Measurements from ENCODE around the gene SEC11C. TPM values are rescaled to one million over a fixed set of nuclear protein-coding genes. Genes with fewer than 3 reads are reported as not detected.

The SEC11C gene
- polyA plus RNA-seq, 1 of the 3 experiments (the other 2 are of a cell fraction): 21.7 TPM

GRCh38 chr18:59129951-59130703 lies 9.6 kb upstream of the SEC11C start:
- H3K36me3 ChIP-seq (replicated peaks in 1 of 2; ENCODE audit: control insufficient read depth in 1 of 2, insufficient read depth in 2 of 2, low read length in 1 of 2): no peaks in the 10 kb centered on the region
- no peaks in the 10 kb centered on the region for H3F3A ChIP-seq (replicated peaks; ENCODE audit: insufficient read depth)
- H3K9ac ChIP-seq: no peak overlapping the region
- DNase-seq: no peak
- H3K4me2 ChIP-seq: no peak overlapping the region
- no peaks in the 10 kb centered on the region for H3K4me1 ChIP-seq (ENCODE audit: control insufficient read depth in 1 of 2, insufficient read depth in 2 of 2, low read depth in 1 of 2, low read length in 1 of 2)
- no peaks in the 10 kb centered on the region for H3K79me2 ChIP-seq (ENCODE audit: insufficient read depth)
- H3K9me2 ChIP-seq: no peaks in the 10 kb centered on the region
- no peak overlapping the region for H2AFZ ChIP-seq (ENCODE audit: low read depth)
- WGBS (ENCODE audit: low lambda C conversion rate): 18% methylated on average over 4 of the region's 4 CpGs
- ChIA-PET POLR2A (no interaction called here), CTCF (interaction anchor here (0.7 to 1.8 kb wide), 2 partner anchors 27 to 48 kb away, joined by 3 to 5 read pairs; no protein-coding TSS in a partner anchor)
- H3K9me3 ChIP-seq: no peaks in the 10 kb centered on the region
- no peak overlapping the region for H3K4me3 ChIP-seq (ENCODE audit: low read depth in 2 of 2, low read length in 1 of 2)
- TF ChIP-seq MEF2A (IDR thresholded peaks at IDR 0.05; ENCODE audit: borderline replicate concordance, low read depth) (no peak), MAX (IDR thresholded peaks at IDR 0.05; ENCODE audit: low read depth) (no peak), TCF12 (IDR thresholded peaks at IDR 0.05) (no peak), RFX5 (IDR thresholded peaks at IDR 0.05; ENCODE audit: low read length) (no peak), NRF1 (IDR thresholded peaks at IDR 0.05; ENCODE audit: low read depth, low read length) (no peak), MXI1 (IDR thresholded peaks at IDR 0.05; ENCODE audit: low read depth, low read length) (no peak), EZH2phosphoT487 (IDR thresholded peaks at IDR 0.05; ENCODE audit: borderline replicate concordance, low read depth) (no peak), RCOR1 (IDR thresholded peaks at IDR 0.05; ENCODE audit: low read length) (no peak), NFIC (IDR thresholded peaks at IDR 0.05; ENCODE audit: borderline replicate concordance) (no peak), TAF1 (IDR thresholded peaks at IDR 0.05; ENCODE audit: borderline replicate concordance, low read depth, low read length) (no peak), EP300 (IDR thresholded peaks at IDR 0.05; ENCODE audit: borderline replicate concordance in 1 of 2, low read depth in 1 of 2, low read length in 1 of 2) (no peak), JUND (IDR thresholded peaks at IDR 0.05) (no peak)
- TF ChIP-seq, protein P1, sequence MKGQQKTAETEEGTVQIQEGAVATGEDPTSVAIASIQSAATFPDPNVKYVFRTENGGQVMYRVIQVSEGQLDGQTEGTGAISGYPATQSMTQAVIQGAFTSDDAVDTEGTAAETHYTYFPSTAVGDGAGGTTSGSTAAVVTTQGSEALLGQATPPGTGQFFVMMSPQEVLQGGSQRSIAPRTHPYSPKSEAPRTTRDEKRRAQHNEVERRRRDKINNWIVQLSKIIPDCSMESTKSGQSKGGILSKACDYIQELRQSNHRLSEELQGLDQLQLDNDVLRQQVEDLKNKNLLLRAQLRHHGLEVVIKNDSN (IDR thresholded peaks at IDR 0.05; ENCODE audit: borderline replicate concordance, low read depth): no peak
- no peaks in the 10 kb centered on the region for H4K20me1 ChIP-seq (ENCODE audit: insufficient read depth)
- peaks cover 25% of the 10 kb centered on the region; the same call in 1 of the 2 replicates for H3K27me3 ChIP-seq (ENCODE audit: insufficient read depth)
- no peak overlapping the region for H3K27ac ChIP-seq (ENCODE audit: low read depth in 2 of 2, low read length in 1 of 2)

DNA sequence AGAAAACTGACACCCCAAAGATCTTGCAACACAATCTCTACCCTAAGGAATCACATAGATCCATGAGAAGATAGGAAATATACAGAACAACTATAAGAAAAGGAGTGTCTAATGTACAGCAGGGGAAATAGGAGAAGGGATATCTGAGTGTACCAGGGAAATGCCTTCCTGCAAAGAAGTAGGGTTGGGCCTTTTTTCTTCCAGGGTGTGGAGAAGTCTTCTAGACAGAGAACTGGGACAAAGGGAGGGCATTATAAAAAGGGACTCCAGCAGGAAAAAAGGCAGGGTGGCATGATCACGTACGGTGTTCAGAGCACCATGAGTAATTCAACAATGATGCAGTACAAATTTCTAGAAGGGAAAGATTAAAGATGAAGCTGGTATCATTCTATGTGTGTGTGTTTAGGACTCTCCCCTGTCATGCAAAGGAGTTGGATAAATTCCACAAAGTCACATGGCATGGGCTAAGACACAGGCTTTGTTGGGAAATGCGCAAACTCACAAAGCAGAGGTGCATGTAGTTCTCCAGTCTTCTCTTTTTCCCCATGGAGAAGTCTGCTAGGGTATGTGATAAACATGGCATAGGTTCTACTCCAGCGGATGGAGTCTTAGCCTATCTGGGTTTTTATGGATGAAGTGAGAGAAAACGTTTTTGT lies 6.7 kb upstream of the SEC11C start:
- TF ChIP-seq PBX3 (IDR thresholded peaks at IDR 0.05): no peak
- TF ChIP-seq, protein P1 (IDR thresholded peaks at IDR 0.05; ENCODE audit: borderline replicate concordance, low read depth): no peak
- TF ChIP-seq NFIC (IDR thresholded peaks at IDR 0.05; ENCODE audit: borderline replicate concordance): no peak
- TF ChIP-seq SIN3A (IDR thresholded peaks at IDR 0.05; ENCODE audit: borderline replicate concordance, low read depth, low read length): no peak
- TF ChIP-seq RAD21 (IDR thresholded peaks at IDR 0.05; ENCODE audit: low read length): no peak
- no peak for TF ChIP-seq JUND (IDR thresholded peaks at IDR 0.05)
- TF ChIP-seq IRF3 (IDR thresholded peaks at IDR 0.05; ENCODE audit: low read depth, low read length): no peak
- no peak for TF ChIP-seq TCF12 (IDR thresholded peaks at IDR 0.05)
- no peak for TF ChIP-seq GABPA (IDR thresholded peaks at IDR 0.05; ENCODE audit: low read depth)
- no peak for TF ChIP-seq RCOR1 (IDR thresholded peaks at IDR 0.05; ENCODE audit: low read length)
- TF ChIP-seq FOXM1 (IDR thresholded peaks at IDR 0.05; ENCODE audit: low read depth): no peak
- Histone ChIP-seq H2AFZ (ENCODE audit: low read depth) (no peak overlapping the region), H3K27ac (ENCODE audit: low read depth in 2 of 2, low read length in 1 of 2) (no peak overlapping the region), H3F3A (replicated peaks; ENCODE audit: insufficient read depth) (no peaks in the 10 kb centered on the region), H3K4me3 (ENCODE audit: low read depth in 2 of 2, low read length in 1 of 2) (no peak overlapping the region), H3K79me2 (ENCODE audit: insufficient read depth) (no peaks in the 10 kb centered on the region), H3K27me3 (ENCODE audit: insufficient read depth) (peaks cover 34% of the 10 kb centered on the region; the same call in 1 of the 2 replicates), H3K36me3 (replicated peaks in 1 of 2; ENCODE audit: control insufficient read depth in 1 of 2, insufficient read depth in 2 of 2, low read length in 1 of 2) (no peaks in the 10 kb centered on the region), H3K9me3 (no peaks in the 10 kb centered on the region), H3K9ac (no peak overlapping the region), H3K9me2 (no peaks in the 10 kb centered on the region), H3K4me2 (no peak overlapping the region), H3K4me1 (ENCODE audit: control insufficient read depth in 1 of 2, insufficient read depth in 2 of 2, low read depth in 1 of 2, low read length in 1 of 2) (no peaks in the 10 kb centered on the region), H4K20me1 (ENCODE audit: insufficient read depth) (no peaks in the 10 kb centered on the region)
- 52% methylated on average over 5 of the region's 5 CpGs for WGBS (ENCODE audit: low lambda C conversion rate)
- DNase-seq: no peak
- CTCF ChIA-PET: interaction anchor here (0.8 kb wide), 1 partner anchor 116 kb away, joined by 3 read pairs; no protein-coding TSS in a partner anchor
- POLR2A ChIA-PET: no interaction called here

All from SK-N-SH (cell line).